Measurements from ENCODE around the gene DHH.

GRCh38 chr12:49039421-49040363 lies 54.9 kb downstream of the DHH start:
- TF ChIP-seq CTCF (conservative IDR thresholded peaks at IDR 0.05; ENCODE audit: low read depth, low read length) (no peak), EZH2 (IDR thresholded peaks at IDR 0.05; ENCODE audit: borderline replicate concordance, low read depth, low read length, poor library complexity, severe bottlenecking) (no peak)

Measured in A673 (cell line).